ENCODE measurements around the gene PIP4K2B. TPM values are rescaled to one million over a fixed set of nuclear protein-coding genes. Genes with fewer than 3 reads are reported as not detected.
"Not testable (repeated sequence)": the region's sequence is repeated elsewhere in the genome, so short reads cannot be mapped to it uniquely, and the experiment has no call there.

The PIP4K2B gene
- total and polyA plus RNA-seq, 9 donors = 32.1 to 95.3 (median 66.5) TPM

GRCh38 chr17:38727736-38728135 is 71.6 kb downstream of the PIP4K2B start:
- no peak for TF ChIP-seq EP300 (IDR thresholded peaks at IDR 0.05)
- TF ChIP-seq CTCF (IDR thresholded peaks at IDR 0.05) = no peak
- TF ChIP-seq POLR2A (IDR thresholded peaks at IDR 0.05) = no peak
- Histone ChIP-seq H3K4me3 (no peak overlapping the region), H3K27ac (no peak overlapping the region), H3K9me3 (no peaks in the 10 kb centered on the region), H3K27me3 (no peaks in the 10 kb centered on the region), H3K36me3 (no peaks in the 10 kb centered on the region), H3K4me1 (ENCODE audit: insufficient read depth) (peaks cover 5% of the 10 kb centered on the region)
- intact Hi-C loops (cut with DNase I) = no loop called here
- WGBS, 3 donors = 84 to 93% (median 91%) methylated on average over 5 of the region's 5 CpGs
- no peak for DNase-seq

- H3K4me3 ChIP-seq; H3K36me3 ChIP-seq; H3K4me1 ChIP-seq (ENCODE audit: insufficient read depth); H3K27ac ChIP-seq; H3K9me3 ChIP-seq; intact Hi-C loops (cut with DNase I); H3K27me3 ChIP-seq; DNase-seq: not testable (repeated sequence)
- WGBS, 3 donors = 77 to 85% (median 80%) methylated on average over 7 to 8 of the region's 8 CpGs
These were observed 73.2 kb downstream of the PIP4K2B start for GRCh38 chr17:38726145-38726544.

GRCh38 chr17:38725066-38725465 is 74.3 kb downstream of the PIP4K2B start:
- TF ChIP-seq POLR2A (IDR thresholded peaks at IDR 0.05) (no peak), CTCF (IDR thresholded peaks at IDR 0.05) (no peak), EP300 (IDR thresholded peaks at IDR 0.05) (no peak)
- Histone ChIP-seq H3K36me3 (no peaks in the 10 kb centered on the region), H3K9me3 (no peaks in the 10 kb centered on the region), H3K4me1 (ENCODE audit: insufficient read depth) (peaks cover 2% of the 10 kb centered on the region), H3K4me3 (no peak overlapping the region), H3K27ac (no peak overlapping the region), H3K27me3 (no peaks in the 10 kb centered on the region)
- WGBS, 3 donors = 64 to 69% (median 65%) methylated on average over 10 of the region's 10 CpGs
- DNase-seq = no peak
- intact Hi-C loops (cut with DNase I) = no loop called here

GRCh38 chr17:38724337-38724988 is 74.9 kb downstream of the PIP4K2B start:
- Histone ChIP-seq H3K9me3 (no peaks in the 10 kb centered on the region), H3K4me1 (ENCODE audit: insufficient read depth) (peaks cover 2% of the 10 kb centered on the region), H3K36me3 (no peaks in the 10 kb centered on the region), H3K27ac (no peak overlapping the region), H3K27me3 (no peaks in the 10 kb centered on the region), H3K4me3 (no peak overlapping the region)
- DNase-seq = no peak
- intact Hi-C loops (cut with DNase I) = no loop called here
- 50 to 66% (median 51%) methylated on average over 14 to 16 of the region's 16 CpGs for WGBS, 3 donors
- TF ChIP-seq POLR2A (IDR thresholded peaks at IDR 0.05) = no peak
- no peak for TF ChIP-seq EP300 (IDR thresholded peaks at IDR 0.05)
- no peak for TF ChIP-seq CTCF (IDR thresholded peaks at IDR 0.05)

GRCh38 chr17:38721802-38722201 is 77.6 kb downstream of the PIP4K2B start:
- H3K4me1 ChIP-seq (ENCODE audit: insufficient read depth) = no peaks in the 10 kb centered on the region
- H3K9me3 ChIP-seq = no peaks in the 10 kb centered on the region
- TF ChIP-seq EP300 (IDR thresholded peaks at IDR 0.05) (no peak), POLR2A (IDR thresholded peaks at IDR 0.05) (no peak), CTCF (IDR thresholded peaks at IDR 0.05) (no peak)
- no peak overlapping the region for H3K27ac ChIP-seq
- intact Hi-C loops (cut with DNase I) = no loop called here
- no peak for DNase-seq
- 86 to 92% (median 87%) methylated on average over 10 to 16 of the region's 16 CpGs for WGBS, 3 donors
- H3K27me3 ChIP-seq = no peaks in the 10 kb centered on the region
- H3K4me3 ChIP-seq = no peak overlapping the region
- H3K36me3 ChIP-seq = no peaks in the 10 kb centered on the region
